ENCODE data around the gene PPIE. TPM values are rescaled to one million over a fixed set of nuclear protein-coding genes. Genes with fewer than 3 reads are reported as not detected.

The PPIE gene
- total and polyA plus RNA-seq, 2 experiments from 2014 or later, result 27.8 to 51.9 TPM

DNA sequence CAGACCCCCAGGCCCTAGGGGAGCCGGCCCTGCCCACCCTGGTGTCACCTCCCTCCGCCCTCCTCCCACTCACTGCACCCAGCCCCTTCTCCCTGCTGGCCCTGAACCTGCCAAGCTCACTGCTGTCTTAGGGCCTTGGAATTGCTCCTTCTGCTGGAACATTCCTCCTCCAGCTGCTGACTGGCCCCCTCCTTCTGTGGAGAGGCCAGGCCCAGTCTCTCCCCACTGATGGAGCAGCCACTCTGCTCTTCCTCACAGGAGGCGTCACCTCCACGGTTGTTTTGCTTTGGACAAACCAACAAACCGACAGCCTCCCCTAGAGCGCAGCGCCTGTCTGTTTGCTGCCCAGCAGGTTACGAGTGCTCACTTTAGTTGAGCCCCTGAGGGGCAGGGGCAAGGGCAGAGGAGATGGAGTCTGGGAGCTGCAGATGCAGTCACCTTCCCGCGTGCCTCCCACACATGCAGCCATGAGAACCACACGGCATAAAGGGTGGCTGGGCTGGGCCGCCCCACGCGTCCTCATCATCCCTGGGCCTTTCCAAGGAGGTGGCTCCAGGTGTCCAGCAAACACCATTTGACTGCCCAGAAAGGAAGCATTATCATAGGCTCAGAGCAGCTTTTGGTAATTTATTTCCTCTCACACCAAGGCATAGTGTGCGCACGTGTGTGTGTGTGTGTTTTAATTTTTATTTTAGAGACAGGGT is 23.0 kb downstream of the PPIE start:
- no peak for TF ChIP-seq ZNF114 (CRISPR knock-in tag; IDR thresholded peaks at IDR 0.05)
- TF ChIP-seq STAT1 (IDR thresholded peaks at IDR 0.05; ENCODE audit: unreplicated experiment), result no peak
- TF ChIP-seq JUNB (IDR thresholded peaks at IDR 0.05; ENCODE audit: unreplicated experiment), result no peak
- no peak for TF ChIP-seq NANOG (IDR thresholded peaks at IDR 0.05; ENCODE audit: borderline replicate concordance)
- TF ChIP-seq EZH2 (IDR thresholded peaks at IDR 0.05; ENCODE audit: low read depth, unreplicated experiment), result no peak
- no peak for TF ChIP-seq POLR2AphosphoS5 (IDR thresholded peaks at IDR 0.05; ENCODE audit: low read depth)
- TF ChIP-seq ZNF331 (CRISPR knock-in tag; IDR thresholded peaks at IDR 0.05; ENCODE audit: low read depth), result no peak
- no peak for TF ChIP-seq CREB1 (CRISPR knock-in tag; IDR thresholded peaks at IDR 0.05; ENCODE audit: low read depth)
- Histone ChIP-seq H3F3A (replicated peaks; ENCODE audit: low read depth) (no peaks in the 10 kb centered on the region), H3K9me2 (ENCODE audit: insufficient read depth) (no peaks in the 10 kb centered on the region), H3K27ac (ENCODE audit: low read depth) (no peak overlapping the region), H4K20me1 (replicated peaks; ENCODE audit: insufficient read depth) (no peaks in the 10 kb centered on the region), H3K36me3 (ENCODE audit: insufficient read depth) (no peaks in the 10 kb centered on the region), H3K4me3 (no peak overlapping the region), H3K4me1 (ENCODE audit: insufficient read depth) (no peaks in the 10 kb centered on the region), H3K4me2 (no peak overlapping the region), H2AFZ (no peak overlapping the region), H3K27me3 (ENCODE audit: insufficient read depth) (no peaks in the 10 kb centered on the region), H3K79me2 (replicated peaks; ENCODE audit: insufficient read depth) (no peaks in the 10 kb centered on the region)
- Mint-ChIP-seq H3K9me3 (peaks cover 15% of the 10 kb centered on the region; the same call in 2 of the 3 replicates), H3K27ac (no peak overlapping the region), H3K27me3 (ENCODE audit: insufficient read depth, low read depth, poor library complexity) (peaks cover 3% of the 10 kb centered on the region), H3K36me3 (ENCODE audit: low read depth) (peaks cover 27% of the 10 kb centered on the region), H3K4me1 (no peaks in the 10 kb centered on the region), H3K4me3 (no peak overlapping the region)
- ATAC-seq, result no peak
- DNase-seq (ENCODE audit: low spot score), result no peak

DNA sequence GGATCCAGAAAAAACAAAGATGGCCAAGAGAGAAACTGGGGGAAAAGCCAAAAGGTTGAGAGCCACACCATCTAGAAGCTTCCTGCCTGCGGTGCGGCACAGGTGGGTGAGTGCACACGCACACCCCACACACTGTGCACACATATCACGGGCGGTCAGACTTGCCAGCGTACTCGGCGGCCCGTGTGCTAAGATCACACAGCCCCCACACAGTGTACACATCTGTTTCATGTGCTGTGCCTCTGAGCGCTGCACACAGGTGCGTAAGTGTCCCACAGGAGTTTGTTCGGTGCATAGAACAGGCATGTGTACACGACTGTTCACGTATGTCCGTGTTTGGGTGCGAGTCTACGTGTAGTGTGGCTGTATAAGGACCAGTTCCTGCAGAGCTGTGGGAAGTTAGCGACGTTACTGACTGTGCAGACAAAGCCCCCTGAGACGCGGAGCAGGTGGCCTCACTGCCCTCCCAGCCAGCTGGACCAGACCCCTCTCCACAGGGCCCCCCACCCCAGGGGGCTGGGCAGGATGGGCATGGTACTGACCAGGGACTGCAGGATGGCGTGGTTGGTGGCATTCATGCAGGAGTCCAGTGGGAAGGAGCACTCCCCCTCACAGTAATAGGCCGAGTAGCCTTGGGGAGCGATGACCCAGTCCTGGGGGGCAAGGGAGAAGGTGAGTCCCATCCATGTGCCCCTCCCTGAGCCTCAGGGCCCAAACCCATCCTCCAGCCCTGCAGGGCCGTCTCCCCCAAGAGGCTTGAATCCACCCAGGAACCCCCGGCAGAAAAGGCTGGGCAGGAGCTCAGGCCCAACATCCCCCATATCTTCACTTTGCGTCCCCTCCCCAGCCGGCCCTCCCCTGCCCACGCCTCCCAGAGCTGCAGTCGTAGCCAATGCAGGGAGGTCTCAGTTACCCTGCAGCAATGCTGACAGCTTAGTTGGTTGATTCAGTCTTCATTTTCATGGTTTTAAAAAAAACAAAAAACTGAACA is 24.2 kb downstream of the PPIE start:
- Mint-ChIP-seq H3K4me1 (no peaks in the 10 kb centered on the region), H3K27me3 (ENCODE audit: insufficient read depth, low read depth, poor library complexity) (peaks cover 3% of the 10 kb centered on the region), H3K27ac (no peak overlapping the region), H3K36me3 (ENCODE audit: low read depth) (peaks cover 22% of the 10 kb centered on the region), H3K4me3 (no peak overlapping the region), H3K9me3 (peaks cover 15% of the 10 kb centered on the region; the same call in 2 of the 3 replicates)
- Histone ChIP-seq H3K4me1 (ENCODE audit: insufficient read depth) (no peaks in the 10 kb centered on the region), H2AFZ (no peak overlapping the region), H3F3A (replicated peaks; ENCODE audit: low read depth) (no peaks in the 10 kb centered on the region), H3K27me3 (ENCODE audit: insufficient read depth) (no peaks in the 10 kb centered on the region), H3K36me3 (ENCODE audit: insufficient read depth) (no peaks in the 10 kb centered on the region), H3K9me2 (ENCODE audit: insufficient read depth) (no peaks in the 10 kb centered on the region), H3K4me2 (no peak overlapping the region), H4K20me1 (replicated peaks; ENCODE audit: insufficient read depth) (no peaks in the 10 kb centered on the region), H3K27ac (ENCODE audit: low read depth) (no peak overlapping the region), H3K79me2 (replicated peaks; ENCODE audit: insufficient read depth) (no peaks in the 10 kb centered on the region), H3K4me3 (no peak overlapping the region)
- DNase-seq (ENCODE audit: low spot score), result no peak
- ATAC-seq, result no peak
- TF ChIP-seq JUNB (IDR thresholded peaks at IDR 0.05; ENCODE audit: unreplicated experiment) (no peak), EZH2 (IDR thresholded peaks at IDR 0.05; ENCODE audit: low read depth, unreplicated experiment) (no peak), EZH2phosphoT487 (IDR thresholded peaks at IDR 0.05; ENCODE audit: unreplicated experiment) (no peak), ZNF114 (CRISPR knock-in tag; IDR thresholded peaks at IDR 0.05) (no peak), STAT1 (IDR thresholded peaks at IDR 0.05; ENCODE audit: unreplicated experiment) (no peak), ZNF331 (CRISPR knock-in tag; IDR thresholded peaks at IDR 0.05; ENCODE audit: low read depth) (no peak), NANOG (IDR thresholded peaks at IDR 0.05; ENCODE audit: borderline replicate concordance) (no peak)
- TF ChIP-seq, protein P1, sequence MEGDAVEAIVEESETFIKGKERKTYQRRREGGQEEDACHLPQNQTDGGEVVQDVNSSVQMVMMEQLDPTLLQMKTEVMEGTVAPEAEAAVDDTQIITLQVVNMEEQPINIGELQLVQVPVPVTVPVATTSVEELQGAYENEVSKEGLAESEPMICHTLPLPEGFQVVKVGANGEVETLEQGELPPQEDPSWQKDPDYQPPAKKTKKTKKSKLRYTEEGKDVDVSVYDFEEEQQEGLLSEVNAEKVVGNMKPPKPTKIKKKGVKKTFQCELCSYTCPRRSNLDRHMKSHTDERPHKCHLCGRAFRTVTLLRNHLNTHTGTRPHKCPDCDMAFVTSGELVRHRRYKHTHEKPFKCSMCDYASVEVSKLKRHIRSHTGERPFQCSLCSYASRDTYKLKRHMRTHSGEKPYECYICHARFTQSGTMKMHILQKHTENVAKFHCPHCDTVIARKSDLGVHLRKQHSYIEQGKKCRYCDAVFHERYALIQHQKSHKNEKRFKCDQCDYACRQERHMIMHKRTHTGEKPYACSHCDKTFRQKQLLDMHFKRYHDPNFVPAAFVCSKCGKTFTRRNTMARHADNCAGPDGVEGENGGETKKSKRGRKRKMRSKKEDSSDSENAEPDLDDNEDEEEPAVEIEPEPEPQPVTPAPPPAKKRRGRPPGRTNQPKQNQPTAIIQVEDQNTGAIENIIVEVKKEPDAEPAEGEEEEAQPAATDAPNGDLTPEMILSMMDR (conservative IDR thresholded peaks at IDR 0.05; ENCODE audit: low read depth in 2 of 2), result no peak
- TF ChIP-seq, protein P2, sequence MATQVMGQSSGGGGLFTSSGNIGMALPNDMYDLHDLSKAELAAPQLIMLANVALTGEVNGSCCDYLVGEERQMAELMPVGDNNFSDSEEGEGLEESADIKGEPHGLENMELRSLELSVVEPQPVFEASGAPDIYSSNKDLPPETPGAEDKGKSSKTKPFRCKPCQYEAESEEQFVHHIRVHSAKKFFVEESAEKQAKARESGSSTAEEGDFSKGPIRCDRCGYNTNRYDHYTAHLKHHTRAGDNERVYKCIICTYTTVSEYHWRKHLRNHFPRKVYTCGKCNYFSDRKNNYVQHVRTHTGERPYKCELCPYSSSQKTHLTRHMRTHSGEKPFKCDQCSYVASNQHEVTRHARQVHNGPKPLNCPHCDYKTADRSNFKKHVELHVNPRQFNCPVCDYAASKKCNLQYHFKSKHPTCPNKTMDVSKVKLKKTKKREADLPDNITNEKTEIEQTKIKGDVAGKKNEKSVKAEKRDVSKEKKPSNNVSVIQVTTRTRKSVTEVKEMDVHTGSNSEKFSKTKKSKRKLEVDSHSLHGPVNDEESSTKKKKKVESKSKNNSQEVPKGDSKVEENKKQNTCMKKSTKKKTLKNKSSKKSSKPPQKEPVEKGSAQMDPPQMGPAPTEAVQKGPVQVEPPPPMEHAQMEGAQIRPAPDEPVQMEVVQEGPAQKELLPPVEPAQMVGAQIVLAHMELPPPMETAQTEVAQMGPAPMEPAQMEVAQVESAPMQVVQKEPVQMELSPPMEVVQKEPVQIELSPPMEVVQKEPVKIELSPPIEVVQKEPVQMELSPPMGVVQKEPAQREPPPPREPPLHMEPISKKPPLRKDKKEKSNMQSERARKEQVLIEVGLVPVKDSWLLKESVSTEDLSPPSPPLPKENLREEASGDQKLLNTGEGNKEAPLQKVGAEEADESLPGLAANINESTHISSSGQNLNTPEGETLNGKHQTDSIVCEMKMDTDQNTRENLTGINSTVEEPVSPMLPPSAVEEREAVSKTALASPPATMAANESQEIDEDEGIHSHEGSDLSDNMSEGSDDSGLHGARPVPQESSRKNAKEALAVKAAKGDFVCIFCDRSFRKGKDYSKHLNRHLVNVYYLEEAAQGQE (IDR thresholded peaks at IDR 0.05; ENCODE audit: unreplicated experiment), result no peak
